SH-SY5Y (cell line): ENCODE results near the gene SV2C.

Experiments
- GATA2 ChIP-seq: IDR thresholded peaks from 2 replicates; pipeline ENCODE4 v1.6.1; 2011; ENCODE audit warnings: mild to moderate bottlenecking, low read depth, low read length
- GATA3 ChIP-seq: IDR thresholded peaks from 2 replicates; pipeline ENCODE4 v1.6.1; 2011; ENCODE audit warnings: low read depth, mild to moderate bottlenecking, low read length, moderate library complexity

DNA sequence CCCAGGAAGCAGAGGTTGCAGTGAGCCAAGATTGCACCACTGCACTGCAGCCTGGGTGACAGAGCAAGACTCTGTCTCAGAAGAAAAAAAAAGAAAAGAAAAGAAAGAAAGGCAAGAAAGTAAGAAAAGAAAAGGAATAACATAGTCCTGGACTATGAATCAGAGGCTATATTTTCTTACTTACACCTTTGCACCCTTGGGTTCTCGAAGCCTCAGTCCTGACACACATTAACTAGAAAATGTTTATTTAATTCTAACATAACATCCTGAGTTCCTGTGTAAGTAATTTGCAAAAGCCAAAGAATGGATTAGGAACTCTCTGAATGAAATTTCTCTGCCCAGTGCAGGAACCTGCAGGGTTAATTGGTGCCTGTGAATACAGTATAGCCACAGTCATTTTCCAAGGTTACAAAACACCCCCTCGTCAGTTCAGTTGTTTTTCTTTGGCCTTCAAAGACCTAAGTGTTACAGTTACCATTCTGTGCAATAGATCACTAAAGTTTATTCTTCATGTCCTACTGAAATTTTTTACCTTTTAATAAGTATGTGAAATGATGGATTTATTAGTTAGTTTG lies 147.6 kb downstream of the SV2C start:
- no peak for TF ChIP-seq GATA2
- no peak for TF ChIP-seq GATA3
